IPS-15b (cell line): ENCODE data around the gene GZF1.

Experiments used
- H3K27me3 ChIP-seq: one replicate; pipeline ENCODE4 v1.6.1; 2013; ENCODE audit warnings: low read length; ENCODE audit not compliant: control insufficient read depth, insufficient read depth
- H3K36me3 ChIP-seq: one replicate; pipeline ENCODE4 v1.6.1; 2013; ENCODE audit warnings: low read length; ENCODE audit not compliant: control insufficient read depth, insufficient read depth
- H3K4me1 ChIP-seq: one replicate; pipeline ENCODE4 v1.6.1; 2013; ENCODE audit warnings: mild to moderate bottlenecking, low read length; ENCODE audit not compliant: control insufficient read depth, insufficient read depth
- H3K4me3 ChIP-seq: one replicate; pipeline ENCODE4 v1.5.1; 2013; ENCODE audit warnings: low read depth, low read length
- H3K9ac ChIP-seq: one replicate; pipeline ENCODE4 v1.6.1; 2013; ENCODE audit warnings: low read depth, mild to moderate bottlenecking, low read length
- H3K9me3 ChIP-seq: one replicate; pipeline ENCODE4 v1.6.1; 2013; ENCODE audit warnings: mild to moderate bottlenecking, low read length; ENCODE audit not compliant: control insufficient read depth, insufficient read depth

The GZF1 gene

GRCh38 chr20:23361476-23362391 is at the start of gene GZF1:
Gene GZF1, plus strand, starts transcription at chr20:23362182. Its CDS starts 2,202 bp downstream, at chr20:23364384.
- Histone ChIP-seq H3K4me3 (peak within 1 kb of the TSS; percentile 79), H3K36me3 (no peaks in the 10 kb centered on the region), H3K9ac (peak within 1 kb of the TSS; percentile 84), H3K27me3 (no peaks in the 10 kb centered on the region), H3K9me3 (no peaks in the 10 kb centered on the region), H3K4me1 (peaks cover 19% of the 10 kb centered on the region)

- H3K27me3 ChIP-seq: no peaks in the 10 kb centered on the region
- no peak overlapping the region for H3K9ac ChIP-seq
- no peaks in the 10 kb centered on the region for H3K4me1 ChIP-seq
- no peaks in the 10 kb centered on the region for H3K36me3 ChIP-seq
- H3K4me3 ChIP-seq: no peak overlapping the region
- H3K9me3 ChIP-seq: no peaks in the 10 kb centered on the region
Measured at GRCh38 chr20:23313271-23313670, 48.7 kb upstream of the GZF1 start.

- Histone ChIP-seq H3K4me1 (no peaks in the 10 kb centered on the region), H3K36me3 (no peaks in the 10 kb centered on the region), H3K27me3 (no peaks in the 10 kb centered on the region)
Measured at GRCh38 chr20:23314699-23315098, 47.3 kb upstream of the GZF1 start.

GRCh38 chr20:23315099-23315498 is 46.9 kb upstream of the GZF1 start:
- H3K9ac ChIP-seq: no peak overlapping the region
- H3K36me3 ChIP-seq: no peaks in the 10 kb centered on the region
- no peak overlapping the region for H3K4me3 ChIP-seq
- H3K27me3 ChIP-seq: no peaks in the 10 kb centered on the region
- no peaks in the 10 kb centered on the region for H3K9me3 ChIP-seq
- H3K4me1 ChIP-seq: no peaks in the 10 kb centered on the region

More at GRCh38 chr20:23314699-23315098, 47.3 kb upstream of the GZF1 start:
- Histone ChIP-seq H3K9me3 (no peaks in the 10 kb centered on the region), H3K4me3 (no peak overlapping the region), H3K9ac (no peak overlapping the region)

GRCh38 chr20:23316626-23317025 is 45.4 kb upstream of the GZF1 start:
- Histone ChIP-seq H3K4me1 (no peaks in the 10 kb centered on the region), H3K27me3 (no peaks in the 10 kb centered on the region), H3K9ac (no peak overlapping the region), H3K9me3 (no peaks in the 10 kb centered on the region), H3K36me3 (no peaks in the 10 kb centered on the region), H3K4me3 (no peak overlapping the region)

GRCh38 chr20:23317081-23317480 is 44.9 kb upstream of the GZF1 start:
- Histone ChIP-seq H3K36me3 (no peaks in the 10 kb centered on the region), H3K27me3 (no peaks in the 10 kb centered on the region), H3K4me1 (no peaks in the 10 kb centered on the region), H3K9me3 (no peaks in the 10 kb centered on the region), H3K4me3 (no peak overlapping the region), H3K9ac (no peak overlapping the region)

- H3K4me3 ChIP-seq: no peak overlapping the region
- H3K27me3 ChIP-seq: no peaks in the 10 kb centered on the region
Measured at GRCh38 chr20:23318347-23318746, 43.6 kb upstream of the GZF1 start.

GRCh38 chr20:23320317-23320716 is 41.7 kb upstream of the GZF1 start:
- Histone ChIP-seq H3K9ac (no peak overlapping the region), H3K4me1 (no peaks in the 10 kb centered on the region), H3K9me3 (no peaks in the 10 kb centered on the region), H3K4me3 (no peak overlapping the region), H3K36me3 (no peaks in the 10 kb centered on the region), H3K27me3 (no peaks in the 10 kb centered on the region)

More at GRCh38 chr20:23318347-23318746, 43.6 kb upstream of the GZF1 start:
- no peaks in the 10 kb centered on the region for H3K36me3 ChIP-seq
- H3K9ac ChIP-seq: no peak overlapping the region
- H3K9me3 ChIP-seq: no peaks in the 10 kb centered on the region
- no peaks in the 10 kb centered on the region for H3K4me1 ChIP-seq

GRCh38 chr20:23325107-23325506 is 36.9 kb upstream of the GZF1 start:
- Histone ChIP-seq H3K36me3 (no peaks in the 10 kb centered on the region), H3K9ac (no peak overlapping the region), H3K9me3 (no peaks in the 10 kb centered on the region), H3K27me3 (no peaks in the 10 kb centered on the region), H3K4me1 (no peaks in the 10 kb centered on the region), H3K4me3 (no peak overlapping the region)

GRCh38 chr20:23326774-23327173 is 35.2 kb upstream of the GZF1 start:
- Histone ChIP-seq H3K4me1 (no peaks in the 10 kb centered on the region), H3K9me3 (no peaks in the 10 kb centered on the region), H3K4me3 (no peak overlapping the region), H3K36me3 (no peaks in the 10 kb centered on the region), H3K27me3 (no peaks in the 10 kb centered on the region), H3K9ac (no peak overlapping the region)

- no peak overlapping the region for H3K4me3 ChIP-seq
- H3K9me3 ChIP-seq: no peaks in the 10 kb centered on the region
- no peak overlapping the region for H3K9ac ChIP-seq
- H3K36me3 ChIP-seq: no peaks in the 10 kb centered on the region
- no peaks in the 10 kb centered on the region for H3K4me1 ChIP-seq
- H3K27me3 ChIP-seq: no peaks in the 10 kb centered on the region
Measured at GRCh38 chr20:23327617-23328333, 34.2 kb upstream of the GZF1 start.
